Epidermal melanocyte (primary cell): ENCODE data around the gene PADI1.
A peak's percentile ranks its signal among the peaks of the same experiment; 100 is the strongest.

Experiments used
- DNase-seq: peaks from one replicate; pipeline ENCODE4 v3.0.0; 2011; ENCODE audit warnings: low spot score; ENCODE audit not compliant: insufficient read length

PADI1 gene

DNA sequence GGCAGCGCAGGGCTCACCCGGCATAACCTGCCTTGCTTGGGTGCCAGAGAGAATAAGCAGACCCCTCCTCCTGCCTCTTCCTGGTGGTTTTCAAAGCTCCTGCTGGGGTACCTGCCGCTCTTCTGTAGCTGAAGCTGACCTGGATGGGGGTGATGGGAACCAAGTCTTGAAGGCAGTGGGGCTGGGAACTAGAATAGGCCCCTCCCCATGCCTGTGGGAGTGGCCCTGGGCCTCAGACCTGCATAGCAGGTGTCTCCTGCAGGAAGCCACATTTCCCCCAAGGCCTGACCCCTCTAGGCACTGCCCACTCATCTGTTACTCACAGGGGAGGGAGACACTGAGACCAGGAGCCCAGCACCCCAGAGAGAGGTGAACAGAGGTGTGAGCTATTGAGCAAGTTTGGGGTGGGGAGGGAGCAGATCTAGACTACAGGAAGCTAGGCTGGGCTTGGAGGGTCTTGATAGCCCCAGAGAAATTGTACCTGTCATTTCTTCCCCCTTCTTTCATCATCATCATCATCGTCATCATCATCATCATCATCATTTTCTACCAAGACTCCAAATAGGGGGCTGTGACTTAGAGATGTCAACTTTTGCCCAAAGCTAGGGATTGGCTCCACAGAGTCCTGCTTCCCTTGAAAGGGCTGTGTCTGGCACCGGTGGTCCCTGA lies 10.1 kb downstream of the PADI1 start:
- no peak for DNase-seq

DNA sequence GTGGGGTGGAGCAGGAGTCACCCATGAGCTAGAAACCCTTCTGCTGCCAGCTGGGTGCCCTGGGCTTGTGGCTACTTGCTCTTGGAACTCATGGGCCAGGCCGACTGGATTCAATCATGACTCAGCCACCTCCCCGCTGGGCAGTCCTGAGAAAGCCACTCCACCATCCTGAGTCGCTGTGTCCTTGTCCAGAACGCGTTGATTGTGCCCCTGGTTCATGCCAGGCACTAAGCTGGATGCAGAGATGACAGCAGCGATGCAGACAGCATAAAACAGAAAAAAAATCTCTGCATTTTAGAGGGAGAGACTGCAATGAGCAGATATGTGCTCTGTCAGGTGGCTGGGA lies 10.6 kb downstream of the PADI1 start:
- DNase-seq: no peak

DNA sequence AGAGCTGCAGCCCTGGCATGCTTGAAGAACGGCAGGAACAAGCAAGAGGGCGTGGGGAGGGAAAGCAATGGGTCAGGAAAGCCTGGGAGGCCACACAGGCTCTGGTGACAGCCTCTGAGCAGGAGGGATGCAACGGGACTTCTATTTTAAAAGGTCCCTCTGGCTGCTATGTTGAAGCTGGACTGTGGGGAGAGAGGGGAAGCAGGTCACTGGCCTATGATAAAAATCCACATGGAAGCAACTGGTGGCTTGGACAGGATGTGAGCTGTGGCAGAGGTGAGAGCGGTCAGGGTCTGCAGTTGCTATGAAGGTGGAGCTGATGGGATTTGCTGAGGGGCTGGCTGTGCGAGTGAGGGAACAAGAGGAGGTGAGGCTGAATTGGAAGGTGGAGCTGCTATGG lies 11.2 kb downstream of the PADI1 start:
- no peak for DNase-seq

GRCh38 chr1:17217607-17218006 lies 12.7 kb downstream of the PADI1 start:
- DNase-seq: no peak

DNA sequence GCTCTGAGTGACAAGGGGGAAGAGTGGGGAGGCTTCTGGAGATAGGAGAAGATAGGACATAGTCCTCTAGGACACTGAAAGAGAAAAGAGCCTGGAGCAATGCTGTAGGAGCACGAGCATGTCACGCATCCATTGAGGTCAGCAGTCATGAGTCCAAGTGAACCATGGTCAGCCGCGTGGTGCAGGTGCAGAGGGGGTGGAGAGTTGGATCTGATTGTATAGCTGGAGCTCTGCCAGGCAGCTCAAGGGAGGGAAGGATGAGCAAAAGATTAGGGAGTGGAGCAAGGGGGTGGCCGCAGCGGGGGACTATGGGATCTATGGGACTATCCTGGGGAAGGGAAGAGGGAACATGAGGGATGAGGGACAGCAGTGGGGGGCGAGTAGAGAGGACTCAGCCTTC lies 14.0 kb downstream of the PADI1 start:
- DNase-seq: no peak

DNA sequence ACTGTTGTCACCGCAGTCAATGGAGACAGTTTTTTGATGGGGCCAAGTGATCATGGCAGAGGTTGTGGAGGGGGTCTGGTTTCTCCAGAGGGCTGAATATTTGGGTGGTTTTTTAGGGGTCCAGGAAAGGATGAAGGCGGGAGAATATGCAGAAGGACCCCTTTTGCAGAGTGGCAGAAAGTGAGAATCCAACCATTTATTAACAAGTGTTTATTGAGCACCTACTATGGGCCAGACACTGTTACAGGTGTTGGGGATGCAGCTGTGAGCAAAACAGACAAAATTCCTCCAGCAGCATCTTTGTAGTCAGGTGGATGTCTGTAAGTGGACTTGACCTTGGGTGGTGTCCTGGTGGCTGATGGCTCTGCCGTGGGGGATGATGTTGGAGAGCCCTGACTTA lies 15.4 kb downstream of the PADI1 start:
- DNase-seq: no peak

DNA sequence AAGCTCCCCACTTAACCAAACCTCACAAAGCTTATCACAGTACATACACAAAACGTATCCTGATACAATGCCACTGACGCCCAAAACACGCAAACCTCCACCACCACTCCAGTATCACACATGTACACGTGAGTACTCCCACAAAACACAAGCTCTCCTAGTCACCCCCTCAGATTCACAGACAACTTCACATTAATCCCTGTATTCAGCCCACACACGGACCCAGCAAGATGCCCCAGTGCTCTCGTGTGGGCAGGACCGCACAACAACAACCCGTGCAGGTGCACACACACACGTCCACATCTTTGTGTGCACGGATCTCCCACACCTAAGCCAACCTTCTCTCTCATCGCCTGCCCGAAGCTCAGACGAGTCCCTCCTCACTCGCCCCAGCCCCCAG lies 17.6 kb downstream of the PADI1 start:
- no peak for DNase-seq

DNA sequence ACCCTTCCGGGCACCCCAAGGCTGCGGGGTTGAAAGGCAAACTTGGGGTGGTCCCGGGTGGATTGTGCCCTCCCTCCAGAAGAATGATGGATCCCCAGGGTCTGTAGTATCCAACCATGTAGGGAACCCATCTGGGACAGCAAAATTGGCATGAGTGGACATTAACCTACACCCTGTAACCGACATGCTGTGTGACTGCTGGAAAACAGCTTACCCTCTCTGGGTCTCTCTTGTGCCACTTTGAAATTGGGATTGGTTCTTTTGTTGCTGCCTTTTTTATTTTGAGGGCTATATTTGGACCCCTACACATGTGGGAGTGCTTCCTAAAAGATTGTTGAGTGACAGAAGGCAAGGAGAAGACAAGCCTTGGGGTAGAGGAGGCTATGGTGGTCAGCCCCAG lies 19.5 kb downstream of the PADI1 start:
- DNase-seq: no peak

- no peak for DNase-seq
Measured at GRCh38 chr1:17225140-17225539, 20.2 kb downstream of the PADI1 start.

DNA sequence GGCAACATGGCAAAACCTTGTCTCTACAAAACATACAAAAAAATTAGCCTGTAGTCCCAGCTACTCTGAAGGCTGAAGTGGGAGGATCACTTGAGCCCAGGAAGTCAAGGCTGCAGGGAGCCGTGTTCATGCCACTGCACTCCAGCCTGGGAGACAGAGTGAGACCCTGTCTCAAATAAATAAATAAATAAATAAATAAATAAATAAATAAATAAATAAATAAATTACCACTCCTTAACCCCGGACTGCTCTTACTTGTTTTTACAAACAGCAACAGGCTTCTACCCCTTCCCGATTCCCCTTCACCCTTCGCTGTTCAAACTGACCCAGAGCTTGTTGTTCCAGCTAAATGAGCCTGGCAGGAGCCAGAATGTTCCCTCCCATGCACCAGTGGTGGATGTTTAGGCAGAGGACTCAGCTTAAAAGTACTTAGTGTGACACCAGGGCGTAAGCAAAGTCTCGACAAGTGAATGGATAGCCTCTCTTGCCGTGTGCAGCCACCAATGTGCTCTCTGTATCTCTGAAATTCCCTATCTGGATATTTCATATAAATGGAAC lies 22.5 kb downstream of the PADI1 start:
- no peak for DNase-seq

- DNase-seq: no peak
Measured at GRCh38 chr1:17228619-17229018, 23.7 kb downstream of the PADI1 start.

GRCh38 chr1:17229379-17229778 lies 24.5 kb downstream of the PADI1 start:
- DNase-seq: no peak

DNA sequence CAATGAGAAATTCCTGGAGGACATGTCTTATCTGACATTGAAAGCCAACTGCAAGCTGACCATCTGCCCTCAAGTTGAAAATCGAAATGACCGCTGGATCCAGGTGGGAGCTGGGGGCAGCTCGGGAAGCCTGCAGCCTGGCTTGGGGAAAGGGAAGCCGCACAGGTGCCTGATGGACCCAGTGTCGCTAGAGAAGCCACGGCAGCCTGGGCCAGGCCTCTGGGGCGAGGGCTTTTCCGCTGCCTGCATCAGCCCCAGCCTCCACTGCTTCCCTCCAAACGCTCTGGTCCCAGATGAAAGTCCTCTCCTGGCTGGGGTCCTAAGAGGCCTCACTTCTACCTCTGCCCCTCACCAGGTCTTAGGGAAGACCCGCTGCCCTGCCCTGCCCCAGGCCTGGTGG lies 25.2 kb downstream of the PADI1 start:
- DNase-seq: no peak

DNA sequence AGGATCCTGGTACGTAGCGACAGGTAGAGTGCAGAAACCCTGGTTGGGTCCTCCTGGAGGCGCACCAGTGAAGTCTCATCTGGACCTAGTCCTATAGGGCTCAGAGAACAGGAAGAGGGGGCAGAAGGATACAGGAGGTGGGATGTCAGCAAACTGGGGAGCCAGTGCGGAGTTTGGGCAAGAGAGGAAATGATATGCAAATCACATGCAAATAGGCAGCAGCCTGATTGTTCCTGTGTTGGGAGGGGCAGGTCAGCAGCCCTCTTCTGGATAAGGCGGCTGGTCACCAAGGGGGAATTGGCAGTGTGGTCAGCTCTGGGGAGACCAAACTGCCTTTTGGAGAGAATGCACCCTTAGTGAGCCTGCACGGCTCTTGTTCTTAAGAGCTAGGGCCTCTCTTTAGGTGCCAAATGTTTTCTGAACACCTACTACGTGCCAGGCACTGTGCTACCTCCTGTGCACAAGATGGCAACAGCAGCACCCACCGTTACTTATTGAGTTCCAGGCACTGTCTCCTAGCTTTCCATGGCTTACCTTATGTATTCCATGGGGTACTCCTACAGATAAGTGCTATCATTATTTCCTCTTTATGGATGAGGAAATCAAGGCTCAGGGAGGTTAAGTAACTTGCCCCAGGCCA lies 25.9 kb downstream of the PADI1 start:
- no peak for DNase-seq

GRCh38 chr1:17232759-17233661 lies 28.1 kb downstream of the PADI1 start:
- no peak for DNase-seq

DNA sequence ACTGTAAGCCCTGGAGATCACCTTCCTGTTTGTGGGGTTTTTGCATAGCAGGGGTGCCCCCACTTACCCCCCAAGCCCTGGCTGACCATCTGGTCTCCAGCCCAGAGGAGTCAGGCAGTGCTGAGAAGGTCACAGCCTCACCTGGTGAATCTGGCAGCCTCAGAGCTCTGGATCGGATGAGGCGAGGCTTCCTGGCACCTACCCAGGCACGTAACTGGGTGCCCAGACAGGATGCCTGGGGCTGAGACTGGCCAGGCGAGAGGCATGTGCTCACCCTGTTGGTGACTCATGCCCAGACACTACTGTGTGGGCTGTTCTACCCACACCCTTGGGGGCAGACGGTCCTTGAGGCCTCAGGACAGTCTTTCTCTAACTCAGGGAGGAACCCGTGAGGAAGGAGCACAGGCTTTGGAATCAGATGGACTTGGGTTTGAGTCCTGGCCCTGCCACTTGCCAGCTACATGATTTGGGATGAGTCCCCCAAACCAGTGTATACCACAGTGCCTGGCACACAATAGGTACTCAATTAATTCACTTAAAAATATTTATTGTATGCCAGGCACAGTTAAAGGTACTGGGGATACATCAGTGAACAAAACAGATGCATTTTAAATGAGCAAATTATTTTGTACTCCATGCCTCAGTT lies 28.9 kb downstream of the PADI1 start:
- DNase-seq: peak; percentile 43

GRCh38 chr1:17234405-17234804 lies 29.5 kb downstream of the PADI1 start:
- no peak for DNase-seq

- no peak for DNase-seq
Measured at GRCh38 chr1:17235135-17235885, 30.4 kb downstream of the PADI1 start.

DNA sequence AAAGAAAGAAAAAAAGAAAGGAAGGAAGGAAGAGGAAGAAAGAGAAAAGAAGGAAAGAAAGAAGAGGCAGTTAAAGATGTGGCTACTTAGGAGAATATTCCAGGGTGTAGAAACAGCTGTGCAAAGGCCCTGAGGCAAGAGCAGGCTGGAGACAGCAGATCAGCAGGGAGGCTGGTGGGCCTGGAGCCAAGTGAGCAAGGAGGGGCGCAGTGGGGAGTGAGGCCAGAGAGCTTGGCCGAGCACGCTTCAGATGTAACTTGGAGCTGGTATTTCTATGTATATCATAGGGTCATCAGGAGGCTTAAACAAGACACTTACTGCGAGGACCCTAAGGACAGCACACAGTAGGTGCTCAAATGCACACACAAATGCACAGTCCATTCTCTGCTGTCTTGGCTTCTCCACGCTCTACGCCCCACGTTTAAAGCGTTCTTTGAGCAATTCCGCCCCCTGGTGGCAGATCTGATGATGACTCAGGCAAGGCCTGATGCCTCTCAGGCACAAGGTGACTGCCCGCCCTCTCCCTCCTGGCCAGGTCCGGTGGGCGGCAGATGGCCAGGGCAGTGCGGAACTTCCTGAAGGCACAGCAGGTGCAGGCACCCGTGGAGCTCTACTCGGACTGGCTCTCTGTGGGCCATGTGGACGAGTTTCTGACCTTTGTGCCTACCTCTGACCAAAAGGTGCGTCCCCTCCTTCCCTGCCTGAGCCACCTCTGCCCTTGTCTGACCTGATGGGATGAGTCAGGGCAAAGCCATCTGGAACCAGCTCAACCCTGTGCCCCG lies 32.0 kb downstream of the PADI1 start:
- DNase-seq: peak; percentile 74

DNA sequence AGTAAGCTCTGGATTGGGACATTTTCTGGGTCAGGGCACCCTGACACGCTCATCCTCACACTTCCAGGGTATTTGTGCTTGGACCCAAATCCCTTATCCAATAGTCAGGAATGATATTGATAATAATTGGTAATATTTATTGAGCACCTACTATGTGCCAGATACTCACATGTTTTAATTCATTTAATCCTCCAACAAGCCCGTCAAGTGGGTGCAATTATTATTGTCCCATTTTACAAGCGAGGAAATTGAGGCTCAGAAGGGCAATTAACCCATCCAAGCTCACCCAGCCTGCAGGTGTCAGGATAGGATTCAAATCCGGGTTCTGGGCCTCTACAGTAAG lies 32.6 kb downstream of the PADI1 start:
- DNase-seq: no peak
